Neutrophil (primary cell): ENCODE data around the gene MICAL3.

Experiments
- H3K27ac ChIP-seq: fragments of 200-600 bp; sonication (generic); 2 replicates; pipeline ENCODE4 v1.5.1; 2016; ENCODE audit warnings: mild to moderate bottlenecking, moderate library complexity
- H3K27me3 ChIP-seq: fragments of 200-600 bp; sonication (generic); 2 replicates; pipeline ENCODE4 v1.6.0; 2016; ENCODE audit warnings: mild to moderate bottlenecking
- H3K36me3 ChIP-seq: fragments of 200-600 bp; sonication (generic); 2 replicates; pipeline ENCODE4 v1.5.1; 2017
- H3K4me1 ChIP-seq, 2 experiments: fragments of 200-600 bp in 1 of 2; sonication (generic) in 1 of 2; 1 replicate in 1 of 2; 2 replicates in 1 of 2; pipeline versions ENCODE4 v1.5.1 to v1.6.1; 2013 to 2016; ENCODE audit warnings: low read depth in 1 of 2, low read length in 1 of 2, mild to moderate bottlenecking in 1 of 2, moderate library complexity in 1 of 2; ENCODE audit not compliant: control insufficient read depth in 1 of 2, insufficient read depth in 1 of 2
- H3K4me3 ChIP-seq, 2 experiments: fragments of 200-600 bp in 1 of 2; sonication (generic) in 1 of 2; 1 replicate in 1 of 2; 2 replicates in 1 of 2; pipeline ENCODE4 v1.5.1; 2013 to 2016; ENCODE audit warnings: low read depth in 1 of 2, low read length in 1 of 2, mild to moderate bottlenecking in 1 of 2, moderate library complexity in 1 of 2
- H3K9me3 ChIP-seq: fragments of 200-600 bp; sonication (generic); 2 replicates; pipeline ENCODE4 v1.5.1; 2016
- CTCF ChIP-seq: fragments of 200-600 bp; sonication (generic); IDR thresholded peaks from 2 replicates; pipeline ENCODE4 v1.5.1; 2016; ENCODE audit warnings: antibody characterized with exemption

The MICAL3 gene

GRCh38 chr22:17870407-17870806 lies 154.0 kb downstream of the MICAL3 start:
- H3K36me3 ChIP-seq, result no peaks in the 10 kb centered on the region
- no peaks in the 10 kb centered on the region for H3K4me1 ChIP-seq
- no peak overlapping the region for H3K27ac ChIP-seq
- H3K9me3 ChIP-seq, result no peaks in the 10 kb centered on the region
- no peaks in the 10 kb centered on the region for H3K27me3 ChIP-seq
- no peak for TF ChIP-seq CTCF
- no peak overlapping the region for H3K4me3 ChIP-seq

- Histone ChIP-seq H3K4me1 (no peaks in the 10 kb centered on the region), H3K36me3 (no peaks in the 10 kb centered on the region), H3K27me3 (no peaks in the 10 kb centered on the region), H3K27ac (no peak overlapping the region), H3K4me3 (no peak overlapping the region), H3K9me3 (no peaks in the 10 kb centered on the region)
- no peak for TF ChIP-seq CTCF
These were observed 154.9 kb downstream of the MICAL3 start for GRCh38 chr22:17869285-17870096.

- Histone ChIP-seq H3K36me3 (no peaks in the 10 kb centered on the region), H3K9me3 (no peaks in the 10 kb centered on the region)
These were observed 155.6 kb downstream of the MICAL3 start for GRCh38 chr22:17868771-17869170.

GRCh38 chr22:17867160-17867785 lies 157.1 kb downstream of the MICAL3 start:
- Histone ChIP-seq H3K27ac (no peak overlapping the region), H3K4me3 (no peak overlapping the region), H3K27me3 (no peaks in the 10 kb centered on the region), H3K9me3 (no peaks in the 10 kb centered on the region), H3K4me1 (no peaks in the 10 kb centered on the region), H3K36me3 (no peaks in the 10 kb centered on the region)
- no peak for TF ChIP-seq CTCF

More at GRCh38 chr22:17868771-17869170, 155.6 kb downstream of the MICAL3 start:
- no peak for TF ChIP-seq CTCF
- Histone ChIP-seq H3K4me1 (no peaks in the 10 kb centered on the region), H3K27me3 (no peaks in the 10 kb centered on the region), H3K4me3 (no peak overlapping the region), H3K27ac (no peak overlapping the region)

GRCh38 chr22:17866621-17867020 lies 157.7 kb downstream of the MICAL3 start:
- H3K36me3 ChIP-seq, result no peaks in the 10 kb centered on the region
- no peaks in the 10 kb centered on the region for H3K27me3 ChIP-seq
- no peaks in the 10 kb centered on the region for H3K4me1 ChIP-seq
- H3K9me3 ChIP-seq, result no peaks in the 10 kb centered on the region
- no peak overlapping the region for H3K4me3 ChIP-seq
- no peak for TF ChIP-seq CTCF
- H3K27ac ChIP-seq, result no peak overlapping the region
